ENCODE results near the gene AANAT.

GRCh38 chr17:76493505-76494167 is 26.2 kb downstream of the AANAT start:
- TF ChIP-seq CTCF (IDR thresholded peaks at IDR 0.05), result no peak
- no peak for TF ChIP-seq POLR2A (IDR thresholded peaks at IDR 0.05)
